K562 (cell line): ENCODE data around the gene SMAP2. TPM values are rescaled to one million over a fixed set of nuclear protein-coding genes. Genes with fewer than 3 reads are reported as not detected.

Experiments
- ATAC-seq: fragments of 200-7000 bp; cut with Tn5 transposase; 3 replicates; pipeline ENCODE4 v1.9.1; 2020; ENCODE audit warnings: moderate library complexity
- BruUV-seq: library from RNA; stranded (reverse); fragments of 400-500 nt; replicated peaks from 2 replicates; lab custom pipeline; 2021; lab: Mats Ljungman, UMichigan
- CTCF ChIA-PET: fragments of 300-600 bp; formaldehyde crosslinking; extraction: SDS; loops from one replicate; lab custom pipeline; 2021; ENCODE audit warnings: low intra/inter-chr PET ratio; lab: Yijun Ruan, JAX
- POLR2A ChIA-PET: fragments of 300-600, 350-650 bp; sonication (Branson Sonifier 250); formaldehyde crosslinking; extraction: SDS; loops from one replicate; lab custom pipeline; 2021; ENCODE audit warnings: antibody characterized with exemption, inconsistent platforms; lab: Yijun Ruan, JAX
- DNase-seq, 4 experiments: peaks; one replicate each; pipeline versions ENCODE4 v3.0.0 to v3.0.0-alpha.2; 2011 to 2018; ENCODE audit warnings: low spot score in 3 of 4, mixed read lengths in 3 of 4; ENCODE audit errors: extremely low read depth in 1 of 4
- FAIRE-seq: peaks from 2 replicates; lab custom pipeline; 2011; peaks lifted over from hg19 to GRCh38; lab: Jason Lieb, UNC
- H2AFZ ChIP-seq: 2 replicates; pipeline ENCODE4 v1.6.0; 2011; ENCODE audit warnings: low read depth, low read length, control low read depth, inconsistent platforms
- H3K27ac ChIP-seq: fragments of 200-600 bp; 3 replicates; pipeline ENCODE4 v1.8.0; 2011; ENCODE audit warnings: low read depth, mild to moderate bottlenecking, control low read depth, inconsistent platforms, low read length, moderate library complexity, mixed read lengths; ENCODE audit errors: extremely low read depth
- H3K27me3 ChIP-seq, 2 experiments: fragments of 300-600 bp in 1 of 2; 2 replicates in 1 of 2; 3 replicates in 1 of 2; pipeline versions ENCODE4 v1.6.0 to v1.8.0; 2011; ENCODE audit warnings: inconsistent platforms in 2 of 2, low read length in 2 of 2, mild to moderate bottlenecking in 1 of 2, mixed read lengths in 1 of 2, moderate library complexity in 1 of 2; ENCODE audit not compliant: control insufficient read depth in 2 of 2, insufficient read depth in 2 of 2
- H3K36me3 ChIP-seq: fragments of 300-600 bp; 3 replicates; pipeline ENCODE4 v1.8.0; 2011; ENCODE audit warnings: mild to moderate bottlenecking, low read length, inconsistent platforms; ENCODE audit not compliant: control insufficient read depth, insufficient read depth
- H3K4me1 ChIP-seq, 2 experiments: fragments of 200-600 bp in 1 of 2; replicated peaks in 1 of 2; 2 replicates in 1 of 2; 3 replicates in 1 of 2; pipeline versions ENCODE4 v1.5.1 to v1.8.0; 2011; ENCODE audit warnings: inconsistent platforms in 2 of 2, low read length in 2 of 2, mild to moderate bottlenecking in 1 of 2, mixed read lengths in 1 of 2, moderate library complexity in 1 of 2; ENCODE audit not compliant: control insufficient read depth in 2 of 2, insufficient read depth in 2 of 2
- H3K4me2 ChIP-seq: 2 replicates; pipeline ENCODE4 v1.6.1; 2011; ENCODE audit warnings: low read length, control low read depth, inconsistent platforms, mixed read lengths; ENCODE audit not compliant: insufficient read depth
- H3K4me3 ChIP-seq: fragments of 200-600 bp; sonication (generic), shearing (Covaris generic); 2 replicates; pipeline ENCODE4 v1.5.1; 2016; ENCODE audit warnings: control low read depth, inconsistent platforms
- H3K79me2 ChIP-seq: fragments of 200-600 bp; 3 replicates; pipeline ENCODE4 v1.8.0; 2011; ENCODE audit warnings: low read length, inconsistent platforms; ENCODE audit not compliant: control insufficient read depth, insufficient read depth
- H3K9ac ChIP-seq, 2 experiments: 2 replicates each; pipeline versions ENCODE4 v1.6.0 to v1.6.1; 2011; ENCODE audit warnings: low read depth in 2 of 2, low read length in 2 of 2, control low read depth in 1 of 2, inconsistent platforms in 1 of 2, mild to moderate bottlenecking in 1 of 2, mixed read lengths in 1 of 2; ENCODE audit not compliant: insufficient read depth in 1 of 2
- H3K9me1 ChIP-seq: one replicate; pipeline ENCODE4 v1.6.0; 2011; ENCODE audit warnings: inconsistent platforms, mild to moderate bottlenecking, low read length, moderate library complexity; ENCODE audit not compliant: control insufficient read depth, insufficient read depth
- H3K9me3 ChIP-seq: replicated peaks from 2 replicates; pipeline ENCODE4 v1.5.1; 2011; ENCODE audit warnings: low read depth, low read length, inconsistent platforms; ENCODE audit not compliant: control insufficient read depth, insufficient read depth
- H4K20me1 ChIP-seq: replicated peaks from 2 replicates; pipeline ENCODE4 v1.6.1; 2011; ENCODE audit warnings: low read length, inconsistent platforms, mixed read lengths; ENCODE audit not compliant: control insufficient read depth, insufficient read depth
- EP400 ChIP-seq: fragments of 450-650 bp; IDR thresholded peaks from 2 replicates; pipeline ENCODE4 v1.6.1; 2017; ENCODE audit warnings: antibody characterized with exemption, mild to moderate bottlenecking, moderate library complexity
- EWSR1 ChIP-seq: fragments of 450-650 bp; IDR thresholded peaks from 2 replicates; pipeline ENCODE4 v1.6.1; 2018; ENCODE audit warnings: borderline replicate concordance, mild to moderate bottlenecking, low read depth, moderate library complexity; ENCODE audit not compliant: partially characterized antibody
- EZH2 ChIP-seq: IDR thresholded peaks from 2 replicates; pipeline ENCODE4 v1.6.1; 2012; ENCODE audit warnings: low read depth, mild to moderate bottlenecking, inconsistent platforms, low read length, borderline replicate concordance
- HNRNPLL ChIP-seq: fragments of 200-400 bp; formaldehyde crosslinking; IDR thresholded peaks from 2 replicates; pipeline ENCODE4 v1.6.1; 2017; ENCODE audit warnings: low read length, low read depth, mild to moderate bottlenecking; ENCODE audit not compliant: poor library complexity, severe bottlenecking
- RBM39 ChIP-seq: fragments of 200-400 bp; formaldehyde crosslinking; optimal IDR thresholded peaks from 2 replicates; pipeline ENCODE3; 2018; ENCODE audit warnings: low read depth, low read length
- SIN3A ChIP-seq, 2 experiments: fragments of 150-350 bp in 1 of 2; IDR thresholded peaks; 2 replicates each; pipeline ENCODE4 v1.6.1; 2011 to 2016; ENCODE audit warnings: borderline replicate concordance in 2 of 2, low read depth in 2 of 2, low read length in 2 of 2, mild to moderate bottlenecking in 2 of 2, moderate library complexity in 2 of 2; ENCODE audit not compliant: control insufficient read depth in 1 of 2
- ZKSCAN1 ChIP-seq: fragments of 150-350 bp; IDR thresholded peaks from 2 replicates; pipeline ENCODE4 v1.6.1; 2016; ENCODE audit warnings: low read depth, low read length
- WGBS: fragments of 100-300 bp; shearing (Covaris generic); methylation state at CpG from one replicate; pipeline ENCODE4 v1.1.6; 2016; ENCODE audit warnings: low coverage, mixed read lengths; ENCODE audit not compliant: insufficient coverage; ENCODE audit errors: missing lambda C conversion rate; 5-methylcytosine and 5-hydroxymethylcytosine counted together
- in situ Hi-C: fragments of 300-500 bp; cut with MboI; formaldehyde crosslinking; loops from 4 replicates; pipeline ENCODE4 v1.15.0; 2018; ENCODE audit warnings: inconsistent platforms, mixed read lengths
- intact Hi-C: fragments of 100-400 bp; cut with micrococcal nuclease; formaldehyde crosslinking; loops from 2 replicates; pipeline ENCODE4 v1.14.2; 2022
- polyA plus RNA-seq, 8 experiments: library from polyadenylated mRNA; depleted of rRNA in 4 of 8; stranded (reverse) in 5 of 8; unstranded in 3 of 8; fragments of >200 nt; fragmentation: Nextera tagmentation in 2 of 8; fragmentation: Illumina TruSeq in 1 of 8; extraction: Ambion mirVana in 2 of 8; extraction: Trizol in 1 of 8; gene quantifications; 2 replicates each; pipeline versions ENCODE4 v1.2.1 to v1.2.3, GENCODE V29; 2011 to 2014; ENCODE audit warnings: inconsistent platforms in 1 of 8, missing spikeins in 1 of 8
- total RNA-seq, 7 experiments: library from RNA; depleted of rRNA in 6 of 7; stranded (reverse); fragments of >200 nt in 6 of 7; fragmentation: Illumina TruSeq in 2 of 7; extraction: Trizol in 2 of 7; gene quantifications; 2 replicates each; pipeline versions ENCODE4 v1.2.1 to v1.2.3, GENCODE V29; 2011 to 2021; ENCODE audit warnings: low replicate concordance in 1 of 7
- TF ChIP-seq, protein P1 (sequence below): fragments of 250-450 bp; sonication (Bioruptor Pico); IDR thresholded peaks from 2 replicates; pipeline ENCODE4 v1.5.0; 2021
- TF ChIP-seq, protein P2 (sequence below): IDR thresholded peaks from 3 replicates; pipeline ENCODE4 v1.6.1; 2011; ENCODE audit warnings: borderline replicate concordance, mild to moderate bottlenecking; ENCODE audit not compliant: insufficient read length, insufficient read depth
- TF ChIP-seq, protein P3 (sequence below): fragments of 450-650 bp; formaldehyde crosslinking; IDR thresholded peaks from 2 replicates; pipeline ENCODE4 v1.4.0; 2022; ENCODE audit warnings: missing genetic modification characterization

SMAP2 gene
- total and polyA plus RNA-seq, 9 of the 15 experiments (the other 6 are each of a cell fraction or from before 2014, with no cell fraction given) = 38.7 to 212 (median 94.1) TPM

DNA sequence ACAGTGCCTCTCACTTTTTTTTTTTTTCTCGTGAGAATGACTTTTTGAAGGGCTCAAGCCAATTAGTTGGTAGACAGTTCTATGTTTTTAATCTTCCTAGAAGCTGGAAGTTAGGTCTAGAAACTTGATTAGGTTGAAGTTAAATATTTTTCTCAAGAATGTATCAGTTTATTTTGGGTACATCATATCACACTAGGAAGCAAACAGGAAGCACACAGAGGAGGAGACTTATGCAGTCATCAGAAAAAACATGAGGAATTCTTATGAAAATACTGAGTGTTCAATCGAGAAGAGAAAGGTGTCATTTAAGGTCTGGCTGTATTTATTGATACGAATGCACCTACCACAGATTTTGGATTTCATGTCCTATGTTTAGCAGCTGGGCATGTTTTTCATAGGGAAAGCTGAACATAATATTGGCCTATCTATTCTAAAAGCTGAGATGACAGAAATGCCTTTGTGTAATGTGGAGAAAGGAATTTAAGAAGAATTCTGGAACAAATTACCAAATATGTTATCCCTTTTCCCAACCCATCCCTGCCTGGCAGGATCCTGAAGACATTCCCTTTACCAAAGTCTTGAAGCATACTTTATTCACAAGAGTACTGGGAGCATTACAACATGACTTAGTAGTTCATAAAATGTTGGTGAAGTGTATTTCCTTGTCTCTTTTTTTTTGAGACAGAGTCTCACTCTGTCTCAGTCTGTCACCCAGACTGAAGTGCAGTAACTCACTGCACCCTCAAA, 59.3 kb downstream of the SMAP2 start:
- Histone ChIP-seq H3K4me3 (no peak overlapping the region), H3K9ac (no peak overlapping the region), H3K9me1 (no peaks in the 10 kb centered on the region), H3K4me1 (no peaks in the 10 kb centered on the region; a peak in 1 of 5 replicates), H3K4me2 (no peak overlapping the region), H2AFZ (no peak overlapping the region), H3K27ac (no peak overlapping the region), H3K79me2 (no peaks in the 10 kb centered on the region), H3K36me3 (no peaks in the 10 kb centered on the region), H4K20me1 (no peaks in the 10 kb centered on the region), H3K27me3 (no peaks in the 10 kb centered on the region), H3K9me3 (no peaks in the 10 kb centered on the region)
- in situ Hi-C loops = no loop called here
- ATAC-seq (no peak), FAIRE-seq (no peak), DNase-seq (no peak)
- CTCF ChIA-PET = no interaction called here
- WGBS = 62% methylated on average over 3 of the region's 3 CpGs
- TF ChIP-seq, protein P1, sequence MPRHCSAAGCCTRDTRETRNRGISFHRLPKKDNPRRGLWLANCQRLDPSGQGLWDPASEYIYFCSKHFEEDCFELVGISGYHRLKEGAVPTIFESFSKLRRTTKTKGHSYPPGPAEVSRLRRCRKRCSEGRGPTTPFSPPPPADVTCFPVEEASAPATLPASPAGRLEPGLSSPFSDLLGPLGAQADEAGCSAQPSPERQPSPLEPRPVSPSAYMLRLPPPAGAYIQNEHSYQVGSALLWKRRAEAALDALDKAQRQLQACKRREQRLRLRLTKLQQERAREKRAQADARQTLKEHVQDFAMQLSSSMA (CRISPR knock-in tag) = no peak
- TF ChIP-seq SIN3A (IDR thresholded peaks at IDR 0.05; ENCODE audit: borderline replicate concordance in 2 of 2, control insufficient read depth in 1 of 2, low read depth in 2 of 2, low read length in 2 of 2) = no peak
- no TSS peak for BruUV-seq
- intact Hi-C loops = no loop called here
- POLR2A ChIA-PET = interaction anchor here (0.8 to 1.3 kb wide), 2 partner anchors 8 to 99 kb away, joined by 3 to 4 read pairs; partner anchors contain the start of gene ZNF684

GRCh38 chr1:40435471-40435870, 61.9 kb downstream of the SMAP2 start:
- Histone ChIP-seq H3K9me1 (no peaks in the 10 kb centered on the region), H3K4me2 (no peak overlapping the region), H3K27ac (no peak overlapping the region), H4K20me1 (no peaks in the 10 kb centered on the region), H2AFZ (no peak overlapping the region), H3K4me1 (no peaks in the 10 kb centered on the region; a peak in 1 of 5 replicates), H3K4me3 (no peak overlapping the region), H3K9ac (no peak overlapping the region), H3K27me3 (no peaks in the 10 kb centered on the region), H3K36me3 (no peaks in the 10 kb centered on the region), H3K9me3 (no peaks in the 10 kb centered on the region), H3K79me2 (no peaks in the 10 kb centered on the region)
- intact Hi-C loops (no loop called here), in situ Hi-C loops (no loop called here)
- ChIA-PET CTCF (no interaction called here), POLR2A (interaction anchor here (1.0 kb wide), 1 partner anchor 96 kb away, joined by 3 read pairs; the partner anchor contains the start of gene ZNF684)
- DNase-seq (no peak), FAIRE-seq (no peak), ATAC-seq (no peak)
- no TSS peak for BruUV-seq
- WGBS = 72% methylated on average over 4 of the region's 5 CpGs
- no peak for TF ChIP-seq RBM39
- TF ChIP-seq, protein P2, sequence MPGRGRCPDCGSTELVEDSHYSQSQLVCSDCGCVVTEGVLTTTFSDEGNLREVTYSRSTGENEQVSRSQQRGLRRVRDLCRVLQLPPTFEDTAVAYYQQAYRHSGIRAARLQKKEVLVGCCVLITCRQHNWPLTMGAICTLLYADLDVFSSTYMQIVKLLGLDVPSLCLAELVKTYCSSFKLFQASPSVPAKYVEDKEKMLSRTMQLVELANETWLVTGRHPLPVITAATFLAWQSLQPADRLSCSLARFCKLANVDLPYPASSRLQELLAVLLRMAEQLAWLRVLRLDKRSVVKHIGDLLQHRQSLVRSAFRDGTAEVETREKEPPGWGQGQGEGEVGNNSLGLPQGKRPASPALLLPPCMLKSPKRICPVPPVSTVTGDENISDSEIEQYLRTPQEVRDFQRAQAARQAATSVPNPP = no peak
- no peak for TF ChIP-seq HNRNPLL
- TF ChIP-seq, protein P3, sequence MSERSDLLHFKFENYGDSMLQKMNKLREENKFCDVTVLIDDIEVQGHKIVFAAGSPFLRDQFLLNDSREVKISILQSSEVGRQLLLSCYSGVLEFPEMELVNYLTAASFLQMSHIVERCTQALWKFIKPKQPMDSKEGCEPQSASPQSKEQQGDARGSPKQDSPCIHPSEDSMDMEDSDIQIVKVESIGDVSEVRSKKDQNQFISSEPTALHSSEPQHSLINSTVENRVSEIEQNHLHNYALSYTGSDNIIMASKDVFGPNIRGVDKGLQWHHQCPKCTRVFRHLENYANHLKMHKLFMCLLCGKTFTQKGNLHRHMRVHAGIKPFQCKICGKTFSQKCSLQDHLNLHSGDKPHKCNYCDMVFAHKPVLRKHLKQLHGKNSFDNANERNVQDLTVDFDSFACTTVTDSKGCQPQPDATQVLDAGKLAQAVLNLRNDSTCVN (CRISPR knock-in tag) = no peak
- no peak for TF ChIP-seq ZKSCAN1
- TF ChIP-seq EWSR1 = no peak
- TF ChIP-seq EP400 = no peak
- TF ChIP-seq EZH2 = no peak
